Neural crest cell (in vitro differentiated cells): ENCODE results near the gene PLA2G4A. TPM values are rescaled to one million over a fixed set of nuclear protein-coding genes. Genes with fewer than 3 reads are reported as not detected.

ENCODE experiments used
- DNase-seq: peaks from one replicate; pipeline ENCODE4 v3.0.0; 2021; ENCODE audit warnings: low read depth, mixed read lengths, low spot score
- H3K27ac Mint-ChIP-seq: one replicate; pipeline ENCODE4 v1.8.0; 2021; ENCODE audit warnings: mild to moderate bottlenecking, mixed read lengths; ENCODE audit not compliant: unreplicated experiment
- H3K27me3 Mint-ChIP-seq: 2 replicates; pipeline ENCODE4 v1.8.0; 2021; ENCODE audit warnings: low read depth, mild to moderate bottlenecking, mixed read lengths
- H3K36me3 Mint-ChIP-seq: 2 replicates; pipeline ENCODE4 v1.8.0; 2021; ENCODE audit warnings: low read depth, mild to moderate bottlenecking, mixed read lengths
- H3K4me1 Mint-ChIP-seq: 2 replicates; pipeline ENCODE4 v1.8.0; 2021; ENCODE audit warnings: mixed read lengths
- H3K4me3 Mint-ChIP-seq: one replicate; pipeline ENCODE4 v1.8.0; 2021; ENCODE audit warnings: mild to moderate bottlenecking, mixed read lengths
- H3K9me3 Mint-ChIP-seq: 2 replicates; pipeline ENCODE4 v1.8.0; 2021; ENCODE audit warnings: mixed read lengths
- total RNA-seq: library from RNA; stranded (reverse); gene quantifications from 2 replicates; pipeline ENCODE4 v1.2.1, GENCODE V29; 2021
- TF ChIP-seq, protein P1 (sequence below): fragments of 200-600 bp; sonication (generic); conservative IDR thresholded peaks from 2 replicates; pipeline ENCODE4 v1.5.0; 2021; ENCODE audit warnings: antibody characterized with exemption, mild to moderate bottlenecking

PLA2G4A gene
- total RNA-seq, 1 donor from 2014 or later: 4.5 TPM

DNA sequence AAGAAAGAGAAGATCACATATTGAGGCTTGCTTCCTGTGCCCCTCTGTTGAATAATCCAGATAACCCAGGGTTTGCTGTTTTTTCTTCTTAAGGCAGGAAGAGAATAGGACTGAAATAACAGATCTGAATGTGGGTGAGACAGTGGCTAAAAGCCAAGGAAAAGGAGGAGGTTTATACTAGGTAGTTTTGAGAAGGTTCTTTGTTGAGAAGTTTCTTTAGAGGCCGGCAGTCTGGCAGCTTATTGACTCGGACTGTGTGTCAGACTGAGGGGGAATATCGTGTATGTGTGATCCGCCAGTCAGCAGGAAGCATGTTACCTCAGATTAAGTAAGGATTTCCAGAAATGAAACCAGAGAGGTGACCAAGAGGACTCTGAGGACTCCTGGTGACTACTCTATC is 119.8 kb downstream of the PLA2G4A start:
- H3K4me1 Mint-ChIP-seq: no peaks in the 10 kb centered on the region
- TF ChIP-seq, protein P1, sequence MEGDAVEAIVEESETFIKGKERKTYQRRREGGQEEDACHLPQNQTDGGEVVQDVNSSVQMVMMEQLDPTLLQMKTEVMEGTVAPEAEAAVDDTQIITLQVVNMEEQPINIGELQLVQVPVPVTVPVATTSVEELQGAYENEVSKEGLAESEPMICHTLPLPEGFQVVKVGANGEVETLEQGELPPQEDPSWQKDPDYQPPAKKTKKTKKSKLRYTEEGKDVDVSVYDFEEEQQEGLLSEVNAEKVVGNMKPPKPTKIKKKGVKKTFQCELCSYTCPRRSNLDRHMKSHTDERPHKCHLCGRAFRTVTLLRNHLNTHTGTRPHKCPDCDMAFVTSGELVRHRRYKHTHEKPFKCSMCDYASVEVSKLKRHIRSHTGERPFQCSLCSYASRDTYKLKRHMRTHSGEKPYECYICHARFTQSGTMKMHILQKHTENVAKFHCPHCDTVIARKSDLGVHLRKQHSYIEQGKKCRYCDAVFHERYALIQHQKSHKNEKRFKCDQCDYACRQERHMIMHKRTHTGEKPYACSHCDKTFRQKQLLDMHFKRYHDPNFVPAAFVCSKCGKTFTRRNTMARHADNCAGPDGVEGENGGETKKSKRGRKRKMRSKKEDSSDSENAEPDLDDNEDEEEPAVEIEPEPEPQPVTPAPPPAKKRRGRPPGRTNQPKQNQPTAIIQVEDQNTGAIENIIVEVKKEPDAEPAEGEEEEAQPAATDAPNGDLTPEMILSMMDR: no peak
- no peak for DNase-seq
- H3K27ac Mint-ChIP-seq: no peak overlapping the region
- H3K27me3 Mint-ChIP-seq: no peaks in the 10 kb centered on the region
- H3K9me3 Mint-ChIP-seq: no peaks in the 10 kb centered on the region
- H3K4me3 Mint-ChIP-seq: no peak overlapping the region
- H3K36me3 Mint-ChIP-seq: no peaks in the 10 kb centered on the region

DNA sequence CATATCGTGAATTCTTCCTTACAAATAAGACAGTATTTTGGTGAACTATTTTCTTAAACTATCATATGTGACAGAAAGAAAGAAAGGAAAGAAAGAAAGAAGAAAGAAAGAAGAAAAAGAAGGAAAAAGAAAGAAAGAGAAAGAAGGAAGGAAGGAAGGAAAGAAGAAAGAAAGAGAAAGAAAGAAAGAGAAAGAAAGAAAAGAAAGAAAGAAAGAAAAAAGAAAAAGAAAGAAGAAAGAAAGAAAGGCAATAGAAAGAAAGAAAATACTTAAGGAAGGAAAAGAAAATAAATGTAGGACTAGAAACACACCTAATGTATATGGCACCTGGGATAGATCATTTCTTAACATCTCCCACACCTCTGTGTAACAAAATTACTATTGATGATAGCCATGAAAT is 120.4 kb downstream of the PLA2G4A start:
- TF ChIP-seq, protein P1: no peak
- Mint-ChIP-seq H3K27ac (no peak overlapping the region), H3K4me1 (no peaks in the 10 kb centered on the region), H3K9me3 (no peaks in the 10 kb centered on the region), H3K27me3 (no peaks in the 10 kb centered on the region), H3K4me3 (no peak overlapping the region), H3K36me3 (no peaks in the 10 kb centered on the region)
- DNase-seq: no peak

DNA sequence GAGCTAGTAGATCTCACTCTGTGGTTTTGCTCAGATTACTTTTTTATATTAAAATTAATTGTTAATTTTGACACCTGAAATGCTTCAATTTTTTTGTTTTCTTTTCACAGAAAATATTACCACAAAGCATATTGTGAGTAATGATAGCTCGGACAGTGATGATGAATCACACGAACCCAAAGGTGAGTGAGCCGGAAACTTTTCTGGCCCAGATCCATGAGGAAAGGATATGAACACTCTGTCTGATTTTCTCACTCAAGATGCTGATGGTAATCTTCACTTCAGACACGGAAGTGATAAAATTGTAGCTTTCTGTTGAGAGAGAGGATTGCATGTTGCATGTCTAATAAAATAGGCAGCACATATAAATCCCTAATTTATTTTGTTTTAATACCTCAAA is 121.8 kb downstream of the PLA2G4A start:
- H3K36me3 Mint-ChIP-seq: no peaks in the 10 kb centered on the region

DNA sequence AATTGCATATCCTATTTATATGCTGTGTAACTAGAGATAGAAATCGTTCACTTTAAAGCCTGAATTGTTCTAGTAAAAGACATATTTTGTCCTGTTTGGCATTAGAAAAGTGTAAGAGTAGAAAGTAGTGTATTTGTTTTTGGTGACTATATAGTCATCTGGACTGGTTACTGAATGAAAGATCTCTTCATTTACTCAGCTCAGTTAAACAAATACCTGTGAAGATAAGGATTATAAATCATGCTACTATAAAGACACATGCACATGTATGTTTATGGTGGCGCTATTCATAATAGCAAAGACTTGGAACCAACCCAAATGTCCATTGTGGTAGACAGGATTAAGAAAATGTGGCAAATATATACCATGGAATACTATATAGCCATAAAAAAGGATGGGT is 125.1 kb downstream of the PLA2G4A start:
- TF ChIP-seq, protein P1: no peak

More for the DNA sequence above, 121.8 kb downstream of the PLA2G4A start:
- TF ChIP-seq, protein P1: no peak
- no peaks in the 10 kb centered on the region for H3K27me3 Mint-ChIP-seq
- H3K4me1 Mint-ChIP-seq: no peaks in the 10 kb centered on the region
- H3K27ac Mint-ChIP-seq: no peak overlapping the region
- no peak overlapping the region for H3K4me3 Mint-ChIP-seq
- no peaks in the 10 kb centered on the region for H3K9me3 Mint-ChIP-seq
- no peak for DNase-seq

DNA sequence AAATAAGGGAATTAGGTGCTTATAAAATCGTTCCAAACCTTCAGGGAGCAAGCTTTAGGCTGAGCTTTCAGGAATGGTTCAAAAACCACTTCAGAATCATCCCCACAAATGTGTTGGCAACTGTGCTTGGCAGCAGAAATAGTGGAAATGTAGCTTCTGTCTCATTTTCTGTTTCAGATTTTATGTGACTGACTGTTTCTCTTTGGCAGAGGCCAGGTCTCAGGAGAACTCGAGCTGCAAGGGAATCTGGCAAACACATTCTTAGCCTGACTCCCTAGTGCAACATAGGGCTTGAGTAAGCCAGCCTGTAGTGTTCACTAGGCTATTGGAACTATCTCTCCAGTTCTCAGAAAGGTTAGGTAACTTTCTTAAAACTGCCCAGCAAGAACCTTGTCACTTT is 128.6 kb downstream of the PLA2G4A start:
- Mint-ChIP-seq H3K4me1 (no peaks in the 10 kb centered on the region), H3K9me3 (no peaks in the 10 kb centered on the region)
- DNase-seq: no peak

More for the DNA sequence above, 125.1 kb downstream of the PLA2G4A start:
- no peak for DNase-seq
- no peak overlapping the region for H3K27ac Mint-ChIP-seq
- no peaks in the 10 kb centered on the region for H3K9me3 Mint-ChIP-seq
- no peak overlapping the region for H3K4me3 Mint-ChIP-seq
- H3K27me3 Mint-ChIP-seq: no peaks in the 10 kb centered on the region
- H3K36me3 Mint-ChIP-seq: no peaks in the 10 kb centered on the region
- H3K4me1 Mint-ChIP-seq: no peaks in the 10 kb centered on the region

More for the DNA sequence above, 128.6 kb downstream of the PLA2G4A start:
- H3K36me3 Mint-ChIP-seq: no peaks in the 10 kb centered on the region
- TF ChIP-seq, protein P1: no peak
- no peak overlapping the region for H3K4me3 Mint-ChIP-seq
- no peaks in the 10 kb centered on the region for H3K27me3 Mint-ChIP-seq
- no peak overlapping the region for H3K27ac Mint-ChIP-seq
